ENCODE results near the gene SUCLA2.
A peak's percentile ranks its signal among the peaks of the same experiment; 100 is the strongest.

SUCLA2 gene

GRCh38 chr13:47904241-47904640 lies 96.8 kb downstream of the SUCLA2 start:
- DNase-seq (ENCODE audit: low read depth, low spot score): no peak

GRCh38 chr13:47903836-47904235 lies 97.2 kb downstream of the SUCLA2 start:
- DNase-seq (ENCODE audit: low read depth, low spot score): peak; percentile 33
- TF ChIP-seq CTCF (IDR thresholded peaks at IDR 0.05; ENCODE audit: insufficient read depth, low read length, missing control alignments): no peak
- CTCF ChIA-PET: no interaction called here
- POLR2A ChIA-PET: interaction anchor here (0.6 kb wide), 1 partner anchor 96 kb away, joined by 4 read pairs; no protein-coding TSS in a partner anchor
- no peak overlapping the region for H3K4me3 ChIP-seq (ENCODE audit: low read depth, low read length)

More at GRCh38 chr13:47904241-47904640, 96.8 kb downstream of the SUCLA2 start:
- no peak for TF ChIP-seq CTCF (IDR thresholded peaks at IDR 0.05; ENCODE audit: insufficient read depth, low read length, missing control alignments)
- ChIA-PET CTCF (no interaction called here), POLR2A (no interaction called here)
- H3K4me3 ChIP-seq (ENCODE audit: low read depth, low read length): no peak overlapping the region

GRCh38 chr13:47901441-47901840 lies 99.6 kb downstream of the SUCLA2 start:
- peak; percentile 36 for DNase-seq (ENCODE audit: low read depth, low spot score)
- ChIA-PET POLR2A (no interaction called here), CTCF (no interaction called here)
- H3K4me3 ChIP-seq (ENCODE audit: low read depth, low read length): no peak overlapping the region
- TF ChIP-seq CTCF (IDR thresholded peaks at IDR 0.05; ENCODE audit: insufficient read depth, low read length, missing control alignments): no peak

- no peak for TF ChIP-seq CTCF (IDR thresholded peaks at IDR 0.05; ENCODE audit: insufficient read depth, low read length, missing control alignments)
- H3K4me3 ChIP-seq (ENCODE audit: low read depth, low read length): no peak overlapping the region
- ChIA-PET POLR2A (no interaction called here), CTCF (no interaction called here)
- DNase-seq (ENCODE audit: low read depth, low spot score): no peak
Measured at GRCh38 chr13:47898080-47898479, 103.0 kb downstream of the SUCLA2 start.

- ChIA-PET POLR2A (no interaction called here), CTCF (no interaction called here)
- no peak for DNase-seq (ENCODE audit: low read depth, low spot score)
- TF ChIP-seq CTCF (IDR thresholded peaks at IDR 0.05; ENCODE audit: insufficient read depth, low read length, missing control alignments): no peak
- H3K4me3 ChIP-seq (ENCODE audit: low read depth, low read length): no peak overlapping the region
Measured at GRCh38 chr13:47897411-47898050, 103.5 kb downstream of the SUCLA2 start.

GRCh38 chr13:47896546-47896945 lies 104.5 kb downstream of the SUCLA2 start:
- CTCF ChIA-PET: no interaction called here
- TF ChIP-seq CTCF (IDR thresholded peaks at IDR 0.05; ENCODE audit: insufficient read depth, low read length, missing control alignments): no peak
- no peak for DNase-seq (ENCODE audit: low read depth, low spot score)
- POLR2A ChIA-PET: no interaction called here
- no peak overlapping the region for H3K4me3 ChIP-seq (ENCODE audit: low read depth, low read length)
